Psoas muscle (tissue), 8 donors: ENCODE results near the gene PNPLA3. TPM values are rescaled to one million over a fixed set of nuclear protein-coding genes. Genes with fewer than 3 reads are reported as not detected.
"Not testable (repeated sequence)": the region's sequence is repeated elsewhere in the genome, so short reads cannot be mapped to it uniquely, and the experiment has no call there.

Source experiments
- ATAC-seq, 4 donors: fragments of 200-7000 bp; cut with Tn5 transposase; one replicate each; pipeline ENCODE4 v1.9.1; 2020; ENCODE audit warnings: moderate library complexity in 3 of 4, mild to moderate bottlenecking in 2 of 4
- DNase-seq, 2 donors: peaks; one replicate each; pipeline ENCODE4 v3.0.0-alpha.2; 2020
- H3K27ac ChIP-seq: fragments of 200-600 bp; one replicate; pipeline ENCODE4 v1.8.0; 2022
- H3K27me3 ChIP-seq, 3 donors: fragments of 200-600 bp in 1 of 3; one replicate each; pipeline versions ENCODE4 v1.6.1 to v1.8.0; 2013 to 2022; ENCODE audit warnings: low read length in 2 of 3, mild to moderate bottlenecking in 2 of 3, moderate library complexity in 1 of 3; ENCODE audit not compliant: insufficient read depth in 3 of 3
- H3K36me3 ChIP-seq, 2 donors: fragments of 200-600 bp in 1 of 2; one replicate each; pipeline versions ENCODE4 v1.6.1 to v1.8.0; 2013 to 2022; ENCODE audit warnings: low read depth in 1 of 2, mild to moderate bottlenecking in 1 of 2, moderate library complexity in 1 of 2; ENCODE audit not compliant: insufficient read depth in 1 of 2
- H3K4me1 ChIP-seq: fragments of 200-600 bp; one replicate; pipeline ENCODE4 v1.8.0; 2022
- H3K4me3 ChIP-seq: fragments of 200-600 bp; one replicate; pipeline ENCODE4 v1.8.0; 2022; ENCODE audit warnings: mild to moderate bottlenecking
- H3K9me3 ChIP-seq: fragments of 200-600 bp; one replicate; pipeline ENCODE4 v1.8.0; 2022
- WGBS, 3 donors: extraction: QIAGEN DNeasy Blood & Tissue Kit; methylation state at CpG; one replicate each; pipeline versions ENCODE4 v1.1.6 to v1.1.7; 2013; 5-methylcytosine and 5-hydroxymethylcytosine counted together
- intact Hi-C, 2 donors: fragments of 100-400 bp; cut with DNase I; formaldehyde crosslinking; loops; one replicate each; pipeline versions ENCODE4 v1.11.0 to v1.14.2; 2022
- polyA plus RNA-seq, 3 donors: library from polyadenylated mRNA; stranded (reverse); fragments of 200-250 nt; gene quantifications; one replicate each; pipeline ENCODE4 v1.2.3, GENCODE V29; 2013
- total RNA-seq, 4 donors: library from RNA; stranded (reverse); fragmentation: NEBNext Ultra II Directional in 2 of 4; extraction: Animal tissue kit (Norgen Biotek cat#: 25700) in 2 of 4; gene quantifications; one replicate each; pipeline versions ENCODE4 v1.2.1 to v1.2.4, GENCODE V29; 2021 to 2023
- TF ChIP-seq, protein P1 (sequence below): fragments of 200-600 bp; IDR thresholded peaks from one replicate; pipeline ENCODE4 v1.8.0; 2022; ENCODE audit warnings: antibody characterized with exemption
- donor health status: healthy with polysubstance abuse.
- donor health status: DM: no; HTN: no; CAD: no; lungs with moderate emphysema.
- donor health status: Bipolar disorder and iron deficiency.
- donor health status: healthy.
- donor health status: DM: yes; HTN: yes; CAD: no.
- donor health status: DM: no; HTN: no; CAD: no.
- donor health status: DM: no; HTN: no; CAD: no.
- donor health status: DM: yes; HTN: yes; CAD: no.

PNPLA3 gene
- total and polyA plus RNA-seq, 7 donors: 0.29 to 3.3 (median 0.61) TPM; not detected in 1

DNA sequence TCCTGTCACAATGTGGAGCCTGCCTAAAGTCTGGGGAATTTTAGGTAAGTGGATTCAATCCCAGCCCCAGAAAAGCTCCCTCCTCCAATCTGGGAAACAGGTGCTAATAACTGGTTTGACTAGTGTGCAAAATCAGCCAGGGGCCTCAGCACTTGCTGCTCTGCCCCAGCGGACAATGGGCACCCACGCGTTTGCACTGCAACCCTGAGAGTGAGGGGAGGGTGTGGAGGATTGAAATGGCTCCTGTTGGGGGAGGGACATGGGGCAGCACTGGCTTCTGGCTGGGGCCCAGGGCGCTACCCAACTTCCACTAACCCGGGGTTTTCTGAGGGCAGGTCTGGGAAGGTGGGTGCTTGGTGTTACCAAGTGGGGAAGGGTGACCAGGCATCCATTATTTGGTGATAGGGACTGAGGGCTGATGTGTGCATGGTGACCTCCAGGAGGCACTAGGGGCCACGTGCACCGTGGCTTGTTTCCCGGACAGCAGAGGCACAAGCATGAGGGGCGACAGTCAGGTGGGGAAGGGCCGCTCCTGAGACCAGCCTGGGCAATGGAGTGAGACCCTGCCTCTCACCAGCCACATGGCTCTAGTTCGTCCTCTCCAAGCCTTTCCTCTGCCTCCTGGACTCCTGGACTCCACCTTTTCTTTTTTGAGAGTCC lies 27.5 kb upstream of the PNPLA3 start:
- H3K36me3 ChIP-seq: no peaks in the 10 kb centered on the region
- intact Hi-C loops: no loop called here
- DNase-seq (no peak), ATAC-seq (no peak)
- H3K4me3 ChIP-seq: no peak overlapping the region
- TF ChIP-seq, protein P1, sequence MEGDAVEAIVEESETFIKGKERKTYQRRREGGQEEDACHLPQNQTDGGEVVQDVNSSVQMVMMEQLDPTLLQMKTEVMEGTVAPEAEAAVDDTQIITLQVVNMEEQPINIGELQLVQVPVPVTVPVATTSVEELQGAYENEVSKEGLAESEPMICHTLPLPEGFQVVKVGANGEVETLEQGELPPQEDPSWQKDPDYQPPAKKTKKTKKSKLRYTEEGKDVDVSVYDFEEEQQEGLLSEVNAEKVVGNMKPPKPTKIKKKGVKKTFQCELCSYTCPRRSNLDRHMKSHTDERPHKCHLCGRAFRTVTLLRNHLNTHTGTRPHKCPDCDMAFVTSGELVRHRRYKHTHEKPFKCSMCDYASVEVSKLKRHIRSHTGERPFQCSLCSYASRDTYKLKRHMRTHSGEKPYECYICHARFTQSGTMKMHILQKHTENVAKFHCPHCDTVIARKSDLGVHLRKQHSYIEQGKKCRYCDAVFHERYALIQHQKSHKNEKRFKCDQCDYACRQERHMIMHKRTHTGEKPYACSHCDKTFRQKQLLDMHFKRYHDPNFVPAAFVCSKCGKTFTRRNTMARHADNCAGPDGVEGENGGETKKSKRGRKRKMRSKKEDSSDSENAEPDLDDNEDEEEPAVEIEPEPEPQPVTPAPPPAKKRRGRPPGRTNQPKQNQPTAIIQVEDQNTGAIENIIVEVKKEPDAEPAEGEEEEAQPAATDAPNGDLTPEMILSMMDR: no peak
- H3K4me1 ChIP-seq: no peaks in the 10 kb centered on the region
- H3K27ac ChIP-seq: no peak overlapping the region
- H3K27me3 ChIP-seq: peaks cover 4 to 36% (median 10%) of the 10 kb centered on the region in 3 donors
- H3K9me3 ChIP-seq: no peaks in the 10 kb centered on the region
- WGBS, 3 donors: 44 to 51% (median 48%) methylated on average over 9 to 11 of the region's 11 CpGs

DNA sequence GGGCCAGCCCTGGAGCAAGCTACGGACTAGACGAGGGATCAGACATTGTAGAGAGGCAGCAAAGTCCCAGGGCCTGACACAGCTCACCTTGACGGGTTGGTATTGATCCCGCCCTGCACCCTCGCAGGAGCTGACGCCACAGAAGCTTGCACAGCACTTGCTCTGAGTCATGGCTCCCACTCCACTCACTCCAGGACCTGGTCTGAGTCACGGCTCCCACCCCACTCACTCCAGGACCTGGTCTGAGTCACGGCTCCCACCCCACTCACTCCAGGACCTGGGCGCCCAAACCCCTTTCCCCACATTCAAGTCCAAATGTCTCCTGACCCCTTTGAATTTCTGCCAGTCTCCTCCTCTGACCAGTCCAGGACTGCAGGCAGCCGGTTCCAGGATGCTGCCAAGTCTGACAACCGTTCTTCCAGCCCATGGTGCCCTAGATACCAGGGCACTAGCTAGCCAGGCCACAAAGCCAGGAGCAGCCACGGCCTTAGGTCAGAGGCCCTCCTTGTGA lies 25.8 kb upstream of the PNPLA3 start:
- H3K9me3 ChIP-seq: no peaks in the 10 kb centered on the region
- WGBS, 3 donors: 44 to 51% (median 46%) methylated on average over 12 of the region's 12 CpGs
- DNase-seq (no peak), ATAC-seq (peak in 3 of 4 donors; percentile 44 to 57 (median 54))
- H3K36me3 ChIP-seq: no peaks in the 10 kb centered on the region
- intact Hi-C loops: no loop called here
- H3K27ac ChIP-seq: no peak overlapping the region
- H3K4me3 ChIP-seq: no peak overlapping the region
- TF ChIP-seq, protein P1: no peak
- no peaks in the 10 kb centered on the region for H3K4me1 ChIP-seq
- peaks cover 0 to 20% (median 0%) of the 10 kb centered on the region in 3 donors for H3K27me3 ChIP-seq

DNA sequence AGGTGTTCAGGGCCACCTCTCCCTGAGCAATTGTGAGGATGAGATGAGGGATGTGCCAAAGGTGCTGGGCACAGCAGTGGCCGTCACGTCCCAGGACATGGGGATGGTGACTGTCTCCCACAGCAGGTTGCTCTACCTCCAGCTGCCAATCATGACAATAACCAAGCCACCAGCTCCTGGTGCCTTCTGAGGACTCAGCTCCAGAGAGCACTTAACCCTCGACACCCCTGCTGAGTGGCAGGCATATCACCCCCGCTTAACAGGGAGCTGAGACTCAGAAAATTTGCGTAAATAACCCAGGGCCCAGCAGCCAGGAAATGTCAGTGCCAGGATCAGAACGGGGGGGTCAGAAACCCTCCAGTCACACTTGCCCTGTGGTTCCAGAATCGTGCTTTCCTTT lies 23.4 kb upstream of the PNPLA3 start:
- intact Hi-C loops: no loop called here
- Histone ChIP-seq H3K27me3 (peaks cover 0 to 19% (median 0%) of the 10 kb centered on the region in 3 donors), H3K9me3 (no peaks in the 10 kb centered on the region), H3K4me1 (no peaks in the 10 kb centered on the region), H3K27ac (no peak overlapping the region), H3K36me3 (no peaks in the 10 kb centered on the region), H3K4me3 (no peak overlapping the region)
- 53 to 60% (median 57%) methylated on average over 7 of the region's 7 CpGs for WGBS, 3 donors
- DNase-seq (no peak), ATAC-seq (no peak)
- TF ChIP-seq, protein P1: no peak

DNA sequence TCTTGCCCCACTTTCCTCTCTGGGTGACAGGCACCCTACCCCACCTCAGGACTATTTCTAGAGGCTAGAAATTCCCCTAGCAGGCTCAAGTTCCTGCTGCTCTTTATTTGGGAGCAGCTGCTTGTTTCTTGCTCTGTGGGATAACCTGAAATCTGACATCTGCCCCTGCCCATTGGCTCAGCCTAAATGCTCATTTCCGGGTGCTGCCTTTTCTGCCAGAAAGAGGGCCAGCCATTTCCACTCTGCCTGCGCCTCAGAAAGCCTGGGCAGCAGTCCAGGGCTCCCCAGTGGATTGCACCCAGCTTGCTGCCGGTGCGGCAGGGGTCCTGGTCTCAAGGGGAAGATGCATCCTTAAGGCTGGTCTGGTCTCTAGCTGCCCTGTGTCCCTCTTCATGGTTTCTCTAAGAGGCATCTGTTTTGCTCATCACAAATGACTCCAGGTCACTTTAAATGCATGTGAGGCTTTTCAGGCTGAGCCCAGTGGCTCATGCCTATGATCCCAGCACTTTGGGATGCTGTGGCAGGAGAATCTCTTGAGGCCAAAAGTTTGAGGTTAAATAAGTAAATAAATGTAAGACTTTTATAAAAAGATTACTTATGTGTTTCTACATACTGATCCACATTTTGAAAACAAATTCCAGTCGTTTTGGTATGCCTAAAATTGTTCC lies 21.5 kb upstream of the PNPLA3 start:
- Histone ChIP-seq H3K4me3 (no peak overlapping the region), H3K9me3 (no peaks in the 10 kb centered on the region), H3K27ac (no peak overlapping the region), H3K27me3 (peaks cover 0 to 29% (median 2%) of the 10 kb centered on the region in 3 donors), H3K36me3 (no peaks in the 10 kb centered on the region), H3K4me1 (no peaks in the 10 kb centered on the region)
- ATAC-seq (peak in 1 of 4 donors; percentile 56), DNase-seq (no peak)
- TF ChIP-seq, protein P1: no peak
- WGBS, 3 donors: 16 to 31% (median 21%) methylated on average over 5 of the region's 5 CpGs
- intact Hi-C loops: no loop called here

DNA sequence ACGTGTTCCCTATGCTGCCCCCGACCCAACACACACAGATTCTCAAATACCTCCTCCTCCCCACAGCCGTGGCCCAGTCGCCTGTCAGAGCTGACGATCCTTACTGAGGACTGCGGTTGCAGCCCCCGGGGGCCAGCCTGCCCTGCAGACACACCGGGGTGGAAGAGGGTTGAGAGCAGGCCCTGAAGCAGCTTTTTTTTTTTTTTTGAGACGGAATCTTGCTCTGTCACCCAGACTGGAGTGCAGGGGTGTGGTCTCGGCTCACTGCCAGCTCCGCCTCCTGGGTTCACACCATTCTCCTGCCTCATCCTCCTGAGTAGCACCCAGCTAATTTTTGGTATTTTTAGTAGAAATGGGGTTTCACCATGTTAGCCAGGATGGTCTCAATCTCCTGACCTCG lies 20.6 kb upstream of the PNPLA3 start:
- peaks cover 0 to 37% (median 2%) of the 10 kb centered on the region in 3 donors for H3K27me3 ChIP-seq
- intact Hi-C loops, DNase-seq, H3K9me3 ChIP-seq, H3K4me1 ChIP-seq, H3K36me3 ChIP-seq, H3K27ac ChIP-seq, ATAC-seq, H3K4me3 ChIP-seq: not testable (repeated sequence)
- WGBS, 3 donors: 56 to 62% (median 58%) methylated on average over 11 to 12 of the region's 12 CpGs

DNA sequence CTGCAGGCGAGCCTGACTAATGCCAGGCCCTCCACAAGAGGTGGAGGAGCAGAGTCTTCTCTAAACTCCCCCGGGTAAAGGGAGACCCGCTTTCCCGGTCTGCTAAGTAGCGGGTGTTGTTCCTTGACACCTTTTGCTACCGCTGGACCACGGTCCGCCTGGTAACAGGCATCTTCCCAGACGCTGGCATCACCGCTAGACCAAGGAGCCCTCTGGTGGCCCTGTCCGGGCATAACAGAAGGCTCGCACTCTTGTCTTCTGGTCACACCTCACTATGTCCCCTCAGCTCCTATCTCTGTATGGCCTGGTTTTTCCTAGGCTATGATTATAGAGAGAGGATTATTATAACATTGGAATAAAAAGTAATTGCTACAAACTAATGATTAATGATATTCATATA lies 19.2 kb upstream of the PNPLA3 start:
- peaks cover 0 to 41% (median 2%) of the 10 kb centered on the region in 3 donors for H3K27me3 ChIP-seq
- intact Hi-C loops, H3K27ac ChIP-seq, H3K36me3 ChIP-seq, H3K9me3 ChIP-seq, ATAC-seq, H3K4me3 ChIP-seq, H3K4me1 ChIP-seq: not testable (repeated sequence)
- WGBS, 3 donors: 22 to 37% (median 26%) methylated on average over 9 to 12 of the region's 12 CpGs
- peak in 1 of 2 donors; percentile 64 for DNase-seq
